ENCODE results near the gene NEAT1.

GRCh38 chr11:65424205-65425104 is 1.9 kb downstream of the NEAT1 start:
- TF ChIP-seq CTCF (conservative IDR thresholded peaks at IDR 0.05; ENCODE audit: low read depth in 2 of 2) (no peak), EZH2 (IDR thresholded peaks at IDR 0.05; ENCODE audit: low read depth, unreplicated experiment) (no peak), POLR2AphosphoS5 (IDR thresholded peaks at IDR 0.05; ENCODE audit: low read depth) (no peak), ZNF114 (CRISPR knock-in tag; IDR thresholded peaks at IDR 0.05) (no peak), REST (IDR thresholded peaks at IDR 0.05; ENCODE audit: unreplicated experiment) (no peak), CREB1 (CRISPR knock-in tag; IDR thresholded peaks at IDR 0.05; ENCODE audit: low read depth) (no peak), EZH2phosphoT487 (IDR thresholded peaks at IDR 0.05; ENCODE audit: unreplicated experiment) (no peak)

All from GM23338 (cell line).